ENCODE measurements around the gene ANKRD44.
"Not testable (repeated sequence)": the region's sequence is repeated elsewhere in the genome, so short reads cannot be mapped to it uniquely, and the experiment has no call there.

ANKRD44 gene

GRCh38 chr2:197249381-197250083 is 61.0 kb downstream of the ANKRD44 start:
- peak overlapping the region; percentile 99 for H3K27ac Mint-ChIP-seq
- peaks cover 22% of the 10 kb centered on the region for H3K36me3 Mint-ChIP-seq (ENCODE audit: low read depth)
- DNase-seq (no peak), ATAC-seq (no peak)
- peak overlapping the region; percentile 63 for H3K4me3 Mint-ChIP-seq
- H3K9me3 Mint-ChIP-seq = no peaks in the 10 kb centered on the region
- H3K4me1 Mint-ChIP-seq = peaks cover 87% of the 10 kb centered on the region
- no peaks in the 10 kb centered on the region for H3K27me3 Mint-ChIP-seq

- Mint-ChIP-seq H3K4me1 (peaks cover 87% of the 10 kb centered on the region), H3K4me3 (peak overlapping the region; percentile 63), H3K27ac (peak overlapping the region; percentile 99), H3K27me3 (no peaks in the 10 kb centered on the region), H3K9me3 (no peaks in the 10 kb centered on the region), H3K36me3 (ENCODE audit: low read depth) (peaks cover 29% of the 10 kb centered on the region)
- DNase-seq (no peak), ATAC-seq (peak; percentile 51)
Observed at GRCh38 chr2:197248623-197249022, 62.0 kb downstream of the ANKRD44 start.

GRCh38 chr2:197248001-197248401 is 62.6 kb downstream of the ANKRD44 start:
- peaks cover 89% of the 10 kb centered on the region for H3K4me1 Mint-ChIP-seq
- peaks cover 29% of the 10 kb centered on the region for H3K36me3 Mint-ChIP-seq (ENCODE audit: low read depth)
- H3K27me3 Mint-ChIP-seq = no peaks in the 10 kb centered on the region
- H3K4me3 Mint-ChIP-seq = peak overlapping the region; percentile 19
- peak overlapping the region; percentile 99 for H3K27ac Mint-ChIP-seq
- H3K9me3 Mint-ChIP-seq = no peaks in the 10 kb centered on the region
- ATAC-seq = no peak
- DNase-seq = no peak

- H3K4me1 Mint-ChIP-seq = peaks cover 91% of the 10 kb centered on the region
- H3K36me3 Mint-ChIP-seq (ENCODE audit: low read depth) = peaks cover 31% of the 10 kb centered on the region
- H3K27me3 Mint-ChIP-seq = no peaks in the 10 kb centered on the region
- H3K9me3 Mint-ChIP-seq = no peaks in the 10 kb centered on the region
- no peak for DNase-seq
- peak overlapping the region; percentile 31 for H3K4me3 Mint-ChIP-seq
- H3K27ac Mint-ChIP-seq = peak overlapping the region; percentile 99
- peak; percentile 22 for ATAC-seq
Observed at GRCh38 chr2:197247083-197247482, 63.5 kb downstream of the ANKRD44 start.

- no peak for ATAC-seq
- H3K4me3 Mint-ChIP-seq = no peak overlapping the region
- DNase-seq = no peak
- no peaks in the 10 kb centered on the region for H3K9me3 Mint-ChIP-seq
- H3K27me3 Mint-ChIP-seq = no peaks in the 10 kb centered on the region
- peak overlapping the region; percentile 99 for H3K27ac Mint-ChIP-seq
- peaks cover 88% of the 10 kb centered on the region for H3K4me1 Mint-ChIP-seq
- peaks cover 31% of the 10 kb centered on the region for H3K36me3 Mint-ChIP-seq (ENCODE audit: low read depth)
Observed at GRCh38 chr2:197245829-197246804, 64.5 kb downstream of the ANKRD44 start.

- peaks cover 87% of the 10 kb centered on the region for H3K4me1 Mint-ChIP-seq
- H3K9me3 Mint-ChIP-seq = no peaks in the 10 kb centered on the region
- DNase-seq (no peak), ATAC-seq (no peak)
- H3K36me3 Mint-ChIP-seq (ENCODE audit: low read depth) = peaks cover 32% of the 10 kb centered on the region
- no peaks in the 10 kb centered on the region for H3K27me3 Mint-ChIP-seq
- H3K27ac Mint-ChIP-seq = peak overlapping the region; percentile 61
- H3K4me3 Mint-ChIP-seq = no peak overlapping the region
Observed at GRCh38 chr2:197244349-197244748, 66.2 kb downstream of the ANKRD44 start.

- Mint-ChIP-seq H3K4me3 (no peak overlapping the region), H3K27ac (peak overlapping the region; percentile 83), H3K36me3 (ENCODE audit: low read depth) (peaks cover 34% of the 10 kb centered on the region), H3K9me3 (no peaks in the 10 kb centered on the region), H3K27me3 (no peaks in the 10 kb centered on the region), H3K4me1 (peaks cover 89% of the 10 kb centered on the region)
- no peak for DNase-seq
- ATAC-seq = no peak
Observed at GRCh38 chr2:197242719-197243118, 67.9 kb downstream of the ANKRD44 start.

- Mint-ChIP-seq H3K4me3 (no peak overlapping the region), H3K27me3 (no peaks in the 10 kb centered on the region), H3K36me3 (ENCODE audit: low read depth) (peaks cover 24% of the 10 kb centered on the region), H3K27ac (peak overlapping the region; percentile 24), H3K9me3 (no peaks in the 10 kb centered on the region), H3K4me1 (peaks cover 89% of the 10 kb centered on the region)
- DNase-seq (no peak), ATAC-seq (no peak)
Observed at GRCh38 chr2:197241596-197241995, 69.0 kb downstream of the ANKRD44 start.

- Mint-ChIP-seq H3K4me3 (no peak overlapping the region), H3K4me1 (peaks cover 90% of the 10 kb centered on the region), H3K9me3 (no peaks in the 10 kb centered on the region), H3K27me3 (no peaks in the 10 kb centered on the region), H3K36me3 (ENCODE audit: low read depth) (peaks cover 22% of the 10 kb centered on the region), H3K27ac (peak overlapping the region; percentile 82)
- DNase-seq = no peak
- no peak for ATAC-seq
Observed at GRCh38 chr2:197241153-197241552, 69.4 kb downstream of the ANKRD44 start.

GRCh38 chr2:197240421-197241041 is 70.0 kb downstream of the ANKRD44 start:
- Mint-ChIP-seq H3K4me1 (peaks cover 91% of the 10 kb centered on the region), H3K27me3 (no peaks in the 10 kb centered on the region), H3K9me3 (no peaks in the 10 kb centered on the region), H3K36me3 (ENCODE audit: low read depth) (peaks cover 22% of the 10 kb centered on the region), H3K27ac (peak overlapping the region; percentile 82), H3K4me3 (peak overlapping the region; percentile 81)
- DNase-seq = no peak
- ATAC-seq = no peak

GRCh38 chr2:197240018-197240417 is 70.6 kb downstream of the ANKRD44 start:
- not testable (repeated sequence) for H3K27me3 Mint-ChIP-seq, DNase-seq, H3K9me3 Mint-ChIP-seq, ATAC-seq
- Mint-ChIP-seq H3K4me1 (peaks cover 92% of the 10 kb centered on the region), H3K36me3 (ENCODE audit: low read depth) (peaks cover 22% of the 10 kb centered on the region), H3K4me3 (peak overlapping the region; percentile 81), H3K27ac (peak overlapping the region; percentile 82)

- H3K27ac Mint-ChIP-seq = peak overlapping the region; percentile 84
- ATAC-seq (peak; percentile 47), DNase-seq (no peak)
- H3K4me3 Mint-ChIP-seq = peak overlapping the region; percentile 81
- peaks cover 22% of the 10 kb centered on the region for H3K36me3 Mint-ChIP-seq (ENCODE audit: low read depth)
- no peaks in the 10 kb centered on the region for H3K27me3 Mint-ChIP-seq
- H3K9me3 Mint-ChIP-seq = no peaks in the 10 kb centered on the region
- peaks cover 92% of the 10 kb centered on the region for H3K4me1 Mint-ChIP-seq
Observed at GRCh38 chr2:197239434-197239833, 71.1 kb downstream of the ANKRD44 start.

- Mint-ChIP-seq H3K4me3 (peak overlapping the region; percentile 61), H3K27ac (peak overlapping the region; percentile 84), H3K36me3 (ENCODE audit: low read depth) (peaks cover 15% of the 10 kb centered on the region), H3K4me1 (peaks cover 90% of the 10 kb centered on the region), H3K9me3 (no peaks in the 10 kb centered on the region), H3K27me3 (no peaks in the 10 kb centered on the region)
- DNase-seq = no peak
- peak; percentile 53 for ATAC-seq
Observed at GRCh38 chr2:197238043-197238365, 72.6 kb downstream of the ANKRD44 start.

- no peaks in the 10 kb centered on the region for H3K27me3 Mint-ChIP-seq
- H3K9me3 Mint-ChIP-seq = no peaks in the 10 kb centered on the region
- H3K27ac Mint-ChIP-seq = peak overlapping the region; percentile 84
- DNase-seq (no peak), ATAC-seq (no peak)
- peaks cover 13% of the 10 kb centered on the region for H3K36me3 Mint-ChIP-seq (ENCODE audit: low read depth)
- peak overlapping the region; percentile 61 for H3K4me3 Mint-ChIP-seq
- peaks cover 90% of the 10 kb centered on the region for H3K4me1 Mint-ChIP-seq
Observed at GRCh38 chr2:197237291-197238042, 73.1 kb downstream of the ANKRD44 start.

All from activated naive CD8-positive, alpha-beta T cell treated with anti-CD3 and anti-CD28 coated beads, Interleukin-2, amount 50 U/mL, for 24 hours (primary cell).